ENCODE results near the gene CLSTN2. TPM values are rescaled to one million over a fixed set of nuclear protein-coding genes. Genes with fewer than 3 reads are reported as not detected.

CLSTN2 gene
- total RNA-seq, 1 donor from 2014 or later: 143 TPM

GRCh38 chr3:140050396-140050795 is 115.4 kb downstream of the CLSTN2 start:
- Mint-ChIP-seq H3K36me3 (ENCODE audit: unreplicated experiment) (peaks cover 2% of the 10 kb centered on the region), H3K27ac (ENCODE audit: unreplicated experiment) (no peak overlapping the region), H3K4me3 (ENCODE audit: unreplicated experiment) (no peak overlapping the region), H3K9me3 (ENCODE audit: unreplicated experiment) (no peaks in the 10 kb centered on the region), H3K27me3 (ENCODE audit: unreplicated experiment) (peaks cover 3% of the 10 kb centered on the region), H3K4me1 (ENCODE audit: unreplicated experiment) (peaks cover 2% of the 10 kb centered on the region)
- no peak for TF ChIP-seq CTCF (IDR thresholded peaks at IDR 0.05)
- DNase-seq (ENCODE audit: extremely low spot score, unreplicated experiment): no peak

GRCh38 chr3:140051019-140051957 is 116.3 kb downstream of the CLSTN2 start:
- H3K4me3 Mint-ChIP-seq (ENCODE audit: unreplicated experiment): no peak overlapping the region
- TF ChIP-seq CTCF (IDR thresholded peaks at IDR 0.05): no peak
- peaks cover 5% of the 10 kb centered on the region for H3K36me3 Mint-ChIP-seq (ENCODE audit: unreplicated experiment)
- no peak for DNase-seq (ENCODE audit: extremely low spot score, unreplicated experiment)
- no peaks in the 10 kb centered on the region for H3K9me3 Mint-ChIP-seq (ENCODE audit: unreplicated experiment)
- no peaks in the 10 kb centered on the region for H3K27me3 Mint-ChIP-seq (ENCODE audit: unreplicated experiment)
- no peak overlapping the region for H3K27ac Mint-ChIP-seq (ENCODE audit: unreplicated experiment)
- peaks cover 2% of the 10 kb centered on the region for H3K4me1 Mint-ChIP-seq (ENCODE audit: unreplicated experiment)

- no peak for TF ChIP-seq CTCF (IDR thresholded peaks at IDR 0.05)
- no peak overlapping the region for H3K27ac Mint-ChIP-seq (ENCODE audit: unreplicated experiment)
- no peak for DNase-seq (ENCODE audit: extremely low spot score, unreplicated experiment)
- H3K9me3 Mint-ChIP-seq (ENCODE audit: unreplicated experiment): no peaks in the 10 kb centered on the region
- H3K36me3 Mint-ChIP-seq (ENCODE audit: unreplicated experiment): peaks cover 5% of the 10 kb centered on the region
- peaks cover 2% of the 10 kb centered on the region for H3K4me1 Mint-ChIP-seq (ENCODE audit: unreplicated experiment)
- no peak overlapping the region for H3K4me3 Mint-ChIP-seq (ENCODE audit: unreplicated experiment)
- H3K27me3 Mint-ChIP-seq (ENCODE audit: unreplicated experiment): no peaks in the 10 kb centered on the region
These were observed 118.1 kb downstream of the CLSTN2 start for GRCh38 chr3:140052771-140053702.

- Mint-ChIP-seq H3K4me1 (ENCODE audit: unreplicated experiment) (peaks cover 2% of the 10 kb centered on the region), H3K36me3 (ENCODE audit: unreplicated experiment) (peaks cover 5% of the 10 kb centered on the region), H3K4me3 (ENCODE audit: unreplicated experiment) (no peak overlapping the region), H3K27me3 (ENCODE audit: unreplicated experiment) (no peaks in the 10 kb centered on the region), H3K27ac (ENCODE audit: unreplicated experiment) (no peak overlapping the region), H3K9me3 (ENCODE audit: unreplicated experiment) (no peaks in the 10 kb centered on the region)
- no peak for DNase-seq (ENCODE audit: extremely low spot score, unreplicated experiment)
- no peak for TF ChIP-seq CTCF (IDR thresholded peaks at IDR 0.05)
These were observed 118.8 kb downstream of the CLSTN2 start for GRCh38 chr3:140053794-140054193.

Data from osteocyte (in vitro differentiated cells).